ENCODE results near the gene MAP4K5.

Gene MAP4K5

DNA sequence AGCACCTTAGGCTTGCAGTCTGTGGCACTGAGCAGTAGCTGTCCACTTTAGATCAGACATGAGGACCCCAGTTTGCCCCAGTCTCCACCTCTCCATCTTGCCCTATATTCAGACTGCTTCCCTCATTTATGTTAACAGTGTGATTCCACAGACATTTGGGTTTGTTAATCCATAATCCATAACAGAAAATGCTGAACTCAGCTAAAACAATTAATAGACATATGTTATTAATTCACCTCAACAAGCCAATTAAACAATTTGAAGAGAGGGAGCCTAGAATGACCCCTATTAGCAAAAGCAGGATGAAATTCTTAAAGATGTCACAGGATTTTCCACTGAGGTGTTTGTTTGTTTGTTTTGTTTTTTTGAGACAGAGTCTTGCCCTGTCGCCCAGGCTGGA is 144.8 kb downstream of the MAP4K5 start:
- no peaks in the 10 kb centered on the region for H3K27me3 Mint-ChIP-seq
- no peak overlapping the region for H3K27ac Mint-ChIP-seq
- H3K9me3 Mint-ChIP-seq (ENCODE audit: low read depth) = no peaks in the 10 kb centered on the region
- H3K4me1 Mint-ChIP-seq (ENCODE audit: low read depth) = no peaks in the 10 kb centered on the region
- H3K36me3 Mint-ChIP-seq = peaks cover under 1% of the 10 kb centered on the region
- H3K4me3 Mint-ChIP-seq = no peak overlapping the region

DNA sequence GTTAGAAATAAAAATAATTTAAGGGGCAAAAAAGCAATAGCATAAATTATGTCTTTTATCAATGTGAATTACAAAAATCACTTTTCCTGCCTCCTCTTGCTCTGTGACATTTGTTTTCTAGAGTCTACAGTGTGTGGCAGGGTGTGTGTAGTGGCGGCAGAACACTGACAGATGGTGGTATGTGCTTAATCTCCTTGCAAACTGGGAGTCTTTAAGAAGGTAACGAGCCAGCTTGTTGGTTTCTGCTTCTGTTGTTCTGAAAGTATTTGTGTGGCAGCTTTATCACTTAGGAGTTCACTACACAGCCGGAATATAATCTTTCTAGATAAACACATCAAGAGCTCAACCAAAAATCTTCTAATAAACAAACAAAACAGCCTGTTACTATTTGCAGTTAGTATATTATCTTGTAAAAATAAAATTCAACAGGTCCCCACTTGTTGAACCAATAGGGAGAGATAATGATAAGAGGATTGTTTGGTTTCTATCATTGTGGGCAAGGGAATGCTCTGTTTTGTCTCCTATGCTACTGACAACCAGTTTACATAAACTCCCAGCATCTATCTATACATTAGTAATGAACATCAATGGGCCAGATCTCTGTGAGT is 148.6 kb downstream of the MAP4K5 start:
- Mint-ChIP-seq H3K27ac (no peak overlapping the region), H3K4me1 (ENCODE audit: low read depth) (no peaks in the 10 kb centered on the region), H3K27me3 (no peaks in the 10 kb centered on the region), H3K4me3 (no peak overlapping the region), H3K36me3 (no peaks in the 10 kb centered on the region), H3K9me3 (ENCODE audit: low read depth) (no peaks in the 10 kb centered on the region)

- H3K27ac Mint-ChIP-seq = no peak overlapping the region
- H3K9me3 Mint-ChIP-seq (ENCODE audit: low read depth) = no peaks in the 10 kb centered on the region
- H3K4me3 Mint-ChIP-seq = no peak overlapping the region
- H3K27me3 Mint-ChIP-seq = no peaks in the 10 kb centered on the region
- no peaks in the 10 kb centered on the region for H3K4me1 Mint-ChIP-seq (ENCODE audit: low read depth)
- no peaks in the 10 kb centered on the region for H3K36me3 Mint-ChIP-seq
These were observed 150.5 kb downstream of the MAP4K5 start for GRCh38 chr14:50381823-50382287.

DNA sequence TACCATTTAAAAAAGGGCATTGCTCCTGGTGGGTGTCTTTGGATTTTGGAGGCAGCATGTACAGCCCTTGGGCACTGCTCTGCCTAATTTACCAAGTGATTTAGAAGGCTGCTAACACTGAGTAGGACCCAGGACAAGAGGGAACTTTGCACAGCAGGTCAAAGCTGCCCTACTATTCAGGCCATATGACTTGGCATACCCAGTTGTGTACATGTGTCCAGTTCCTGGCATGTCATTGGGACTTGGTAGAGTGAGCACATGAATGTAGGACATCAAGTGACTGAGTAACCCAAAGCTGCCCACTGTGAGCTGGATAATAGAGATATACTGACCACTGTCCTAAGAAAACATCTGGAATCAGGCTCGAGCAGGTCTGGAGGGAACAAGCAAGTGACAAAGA is 151.4 kb downstream of the MAP4K5 start:
- H3K27ac Mint-ChIP-seq = no peak overlapping the region
- no peaks in the 10 kb centered on the region for H3K36me3 Mint-ChIP-seq
- no peaks in the 10 kb centered on the region for H3K27me3 Mint-ChIP-seq
- no peaks in the 10 kb centered on the region for H3K9me3 Mint-ChIP-seq (ENCODE audit: low read depth)
- no peak overlapping the region for H3K4me3 Mint-ChIP-seq
- H3K4me1 Mint-ChIP-seq (ENCODE audit: low read depth) = no peaks in the 10 kb centered on the region

DNA sequence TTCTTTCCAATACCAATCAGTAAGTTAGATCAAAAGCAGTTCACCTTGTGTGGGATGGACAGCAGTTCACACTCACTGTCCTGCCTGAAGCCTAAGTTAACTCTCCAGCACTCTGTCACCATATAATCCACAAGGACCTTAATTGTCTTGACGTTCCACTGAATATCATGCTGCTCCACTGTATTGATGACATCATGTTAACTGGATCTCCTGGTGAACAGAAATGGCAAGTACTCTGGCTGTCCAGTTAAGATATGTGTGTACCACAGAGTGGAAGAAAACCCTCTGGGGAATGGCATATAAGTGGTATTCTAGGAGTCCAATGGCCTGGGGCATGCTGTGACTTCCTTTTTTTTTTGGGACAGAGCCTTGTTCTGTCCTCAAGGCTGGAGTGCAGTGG is 151.9 kb downstream of the MAP4K5 start:
- Mint-ChIP-seq H3K36me3 (no peaks in the 10 kb centered on the region), H3K4me3 (no peak overlapping the region), H3K27me3 (no peaks in the 10 kb centered on the region), H3K9me3 (ENCODE audit: low read depth) (no peaks in the 10 kb centered on the region), H3K27ac (no peak overlapping the region), H3K4me1 (ENCODE audit: low read depth) (no peaks in the 10 kb centered on the region)

- no peak overlapping the region for H3K27ac Mint-ChIP-seq
- H3K9me3 Mint-ChIP-seq (ENCODE audit: low read depth) = no peaks in the 10 kb centered on the region
- H3K36me3 Mint-ChIP-seq = no peaks in the 10 kb centered on the region
- H3K27me3 Mint-ChIP-seq = no peaks in the 10 kb centered on the region
- H3K4me3 Mint-ChIP-seq = no peak overlapping the region
- H3K4me1 Mint-ChIP-seq (ENCODE audit: low read depth) = no peaks in the 10 kb centered on the region
These were observed 152.8 kb downstream of the MAP4K5 start for GRCh38 chr14:50379563-50379962.

GRCh38 chr14:50377550-50378085 is 154.8 kb downstream of the MAP4K5 start:
- H3K27me3 Mint-ChIP-seq = peaks cover 5% of the 10 kb centered on the region
- H3K4me1 Mint-ChIP-seq (ENCODE audit: low read depth) = no peaks in the 10 kb centered on the region
- no peak overlapping the region for H3K27ac Mint-ChIP-seq
- peaks cover 3% of the 10 kb centered on the region for H3K36me3 Mint-ChIP-seq
- no peaks in the 10 kb centered on the region for H3K9me3 Mint-ChIP-seq (ENCODE audit: low read depth)
- no peak overlapping the region for H3K4me3 Mint-ChIP-seq

DNA sequence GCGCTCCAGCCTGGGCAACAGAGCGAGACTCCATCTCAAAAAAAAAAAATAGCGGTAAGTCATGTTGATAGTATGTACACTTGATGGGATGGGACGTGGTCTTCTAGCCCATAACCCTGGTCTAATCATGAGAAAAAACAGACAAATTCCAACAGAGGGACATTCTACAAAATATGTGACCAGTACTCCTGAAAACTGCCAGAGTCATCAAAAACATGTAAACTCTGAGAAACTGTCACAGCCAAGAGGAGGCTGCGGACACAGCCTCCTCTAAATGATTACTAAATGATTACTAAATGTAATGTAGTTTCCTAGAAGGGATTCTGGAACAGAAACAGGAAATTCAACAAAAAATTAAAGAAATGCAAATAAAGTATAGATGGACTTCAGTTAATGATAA is 156.6 kb downstream of the MAP4K5 start:
- H3K27ac Mint-ChIP-seq = no peak overlapping the region
- no peaks in the 10 kb centered on the region for H3K9me3 Mint-ChIP-seq (ENCODE audit: low read depth)
- H3K4me3 Mint-ChIP-seq = no peak overlapping the region
- H3K27me3 Mint-ChIP-seq = peaks cover 5% of the 10 kb centered on the region
- H3K36me3 Mint-ChIP-seq = peaks cover 5% of the 10 kb centered on the region
- H3K4me1 Mint-ChIP-seq (ENCODE audit: low read depth) = no peaks in the 10 kb centered on the region

DNA sequence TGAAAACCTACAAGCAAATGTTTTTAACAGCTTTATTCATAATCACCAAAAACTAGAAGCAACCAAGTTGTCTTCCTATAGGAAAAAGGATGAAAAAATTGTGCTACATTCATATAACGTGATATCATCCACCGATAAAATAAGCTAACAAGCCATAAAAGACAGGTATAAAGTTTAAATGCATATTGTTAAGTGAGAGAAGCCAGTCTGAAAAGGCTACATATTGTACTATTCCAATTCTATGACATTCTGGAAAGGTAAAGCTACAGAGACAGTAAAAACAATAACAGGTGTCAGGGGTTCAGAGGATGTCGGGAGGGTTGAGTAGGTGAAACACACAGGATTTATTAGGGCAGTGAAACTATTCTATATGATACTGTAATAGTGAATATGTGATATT is 158.4 kb downstream of the MAP4K5 start:
- Mint-ChIP-seq H3K27ac (no peak overlapping the region), H3K36me3 (peaks cover 5% of the 10 kb centered on the region), H3K4me3 (no peak overlapping the region), H3K27me3 (peaks cover 5% of the 10 kb centered on the region), H3K9me3 (ENCODE audit: low read depth) (no peaks in the 10 kb centered on the region), H3K4me1 (ENCODE audit: low read depth) (no peaks in the 10 kb centered on the region)

DNA sequence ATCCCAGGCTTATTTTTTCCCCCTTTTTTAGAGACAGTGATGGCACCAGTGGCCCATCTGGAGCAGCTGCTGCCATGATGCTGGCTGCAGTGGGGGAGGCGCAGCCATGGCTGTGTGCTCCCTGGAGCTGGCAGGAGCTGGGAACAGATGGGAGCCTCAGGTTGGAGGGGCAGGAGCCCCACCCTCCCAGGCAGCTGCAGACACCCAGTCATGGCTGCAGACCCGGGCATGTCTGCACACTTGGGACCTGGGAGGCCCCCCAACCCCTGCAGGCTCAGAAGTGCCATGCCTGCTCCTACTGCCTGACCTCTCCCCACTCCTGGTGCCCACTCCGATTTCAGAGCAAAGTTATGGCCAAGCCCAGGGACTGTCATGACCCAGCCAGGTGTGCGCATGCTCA is 160.8 kb downstream of the MAP4K5 start:
- Mint-ChIP-seq H3K27ac (no peak overlapping the region), H3K36me3 (peaks cover 5% of the 10 kb centered on the region), H3K27me3 (peaks cover 5% of the 10 kb centered on the region), H3K4me1 (ENCODE audit: low read depth) (peaks cover 5% of the 10 kb centered on the region), H3K9me3 (ENCODE audit: low read depth) (no peaks in the 10 kb centered on the region), H3K4me3 (no peak overlapping the region)
